HT-29 (cell line): ENCODE results near the gene PCDHB12. TPM values are rescaled to one million over a fixed set of nuclear protein-coding genes. Genes with fewer than 3 reads are reported as not detected.
"Not testable (repeated sequence)": the region's sequence is repeated elsewhere in the genome, so short reads cannot be mapped to it uniquely, and the experiment has no call there.

Experiments
- DNase-seq: peaks from one replicate; pipeline ENCODE4 v3.0.0-alpha.2; 2015; ENCODE audit warnings: low spot score
- total RNA-seq: library from RNA; depleted of rRNA; stranded (reverse); fragments of >200 nt; shearing (Covaris generic); gene quantifications from 2 replicates; pipeline ENCODE4 v1.2.3, GENCODE V29; 2014

Gene PCDHB12
- total RNA-seq, 1 experiment from 2014 or later: 0.13 TPM

DNA sequence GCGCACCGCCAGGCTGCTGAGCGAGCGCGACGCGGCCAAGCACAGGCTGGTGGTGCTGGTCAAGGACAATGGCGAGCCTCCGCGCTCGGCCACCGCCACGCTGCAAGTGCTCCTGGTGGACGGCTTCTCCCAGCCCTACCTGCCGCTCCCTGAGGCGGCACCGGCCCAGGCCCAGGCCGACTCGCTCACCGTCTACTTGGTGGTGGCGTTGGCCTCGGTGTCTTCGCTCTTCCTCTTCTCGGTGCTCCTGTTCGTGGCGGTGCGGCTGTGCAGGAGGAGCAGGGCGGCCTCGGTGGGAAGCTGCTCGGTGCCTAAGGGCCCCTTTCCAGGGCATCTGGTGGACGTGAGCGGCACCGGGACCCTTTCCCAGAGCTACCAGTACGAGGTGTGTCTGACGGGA lies 6.9 kb upstream of the PCDHB12 start:
- not testable (repeated sequence) for DNase-seq

DNA sequence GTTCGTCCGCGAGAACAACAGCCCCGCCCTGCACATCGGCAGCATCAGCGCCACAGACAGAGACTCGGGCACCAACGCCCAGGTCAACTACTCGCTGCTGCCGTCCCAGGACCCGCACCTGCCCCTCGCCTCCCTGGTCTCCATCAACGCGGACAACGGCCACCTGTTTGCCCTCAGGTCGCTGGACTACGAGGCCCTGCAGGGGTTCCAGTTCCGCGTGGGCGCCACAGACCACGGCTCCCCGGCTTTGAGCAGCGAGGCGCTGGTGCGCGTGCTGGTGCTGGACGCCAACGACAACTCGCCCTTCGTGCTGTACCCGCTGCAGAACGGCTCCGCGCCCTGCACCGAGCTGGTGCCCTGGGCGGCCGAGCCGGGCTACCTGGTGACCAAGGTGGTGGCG lies 1.8 kb downstream of the PCDHB12 start:
- not testable (repeated sequence) for DNase-seq

DNA sequence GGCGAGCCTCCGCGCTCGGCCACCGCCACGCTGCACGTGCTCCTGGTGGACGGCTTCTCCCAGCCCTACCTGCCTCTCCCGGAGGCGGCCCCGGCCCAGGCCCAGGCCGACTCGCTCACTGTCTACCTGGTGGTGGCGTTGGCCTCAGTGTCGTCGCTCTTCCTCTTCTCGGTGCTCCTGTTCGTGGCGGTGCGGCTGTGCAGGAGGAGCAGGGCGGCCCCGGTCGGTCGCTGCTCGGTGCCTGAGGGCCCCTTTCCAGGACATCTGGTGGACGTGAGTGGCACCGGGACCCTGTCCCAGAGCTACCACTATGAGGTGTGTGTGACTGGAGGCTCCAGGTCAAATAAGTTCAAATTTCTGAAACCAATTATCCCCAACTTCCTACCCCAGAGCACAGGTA lies 2.3 kb downstream of the PCDHB12 start:
- not testable (repeated sequence) for DNase-seq

DNA sequence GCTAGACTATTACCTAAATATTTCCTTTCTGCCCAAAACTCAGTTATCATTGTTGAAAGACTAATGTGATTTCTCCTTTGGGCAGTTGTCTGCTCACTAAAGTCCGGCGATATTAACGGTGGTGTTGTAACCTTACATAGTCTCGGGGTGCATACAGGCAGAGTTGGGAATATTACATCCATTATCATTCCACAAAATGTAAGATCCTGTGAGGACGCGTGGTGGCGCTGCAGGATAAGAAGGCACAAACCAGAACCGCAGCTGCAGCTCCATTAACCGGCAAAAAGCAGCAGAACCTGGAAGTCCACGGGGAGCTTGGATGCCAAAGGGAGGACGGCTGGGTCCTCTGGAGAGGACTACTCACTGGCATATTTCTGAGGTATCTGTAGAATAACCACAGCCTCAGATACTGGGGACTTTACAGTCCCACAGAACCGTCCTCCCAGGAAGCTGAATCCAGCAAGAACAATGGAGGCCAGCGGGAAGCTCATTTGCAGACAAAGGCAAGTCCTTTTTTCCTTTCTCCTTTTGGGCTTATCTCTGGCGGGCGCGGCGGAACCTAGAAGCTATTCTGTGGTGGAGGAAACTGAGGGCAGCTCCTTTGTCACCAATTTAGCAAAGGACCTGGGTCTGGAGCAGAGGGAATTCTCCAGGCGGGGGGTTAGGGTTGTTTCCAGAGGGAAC lies 5.3 kb downstream of the PCDHB12 start, which contains the start of gene PCDHB13:
PCDHB13 (plus strand) TSS at position 264 of the 684 bp plus-strand sequence; CDS start at position 469, 205 bp downstream.
- DNase-seq: not testable (repeated sequence)

DNA sequence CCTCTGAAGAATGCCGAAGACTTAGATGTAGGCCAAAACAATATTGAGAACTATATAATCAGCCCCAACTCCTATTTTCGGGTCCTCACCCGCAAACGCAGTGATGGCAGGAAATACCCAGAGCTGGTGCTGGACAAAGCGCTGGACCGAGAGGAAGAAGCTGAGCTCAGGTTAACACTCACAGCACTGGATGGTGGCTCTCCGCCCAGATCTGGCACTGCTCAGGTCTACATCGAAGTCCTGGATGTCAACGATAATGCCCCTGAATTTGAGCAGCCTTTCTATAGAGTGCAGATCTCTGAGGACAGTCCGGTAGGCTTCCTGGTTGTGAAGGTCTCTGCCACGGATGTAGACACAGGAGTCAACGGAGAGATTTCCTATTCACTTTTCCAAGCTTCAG lies 6.1 kb downstream of the PCDHB12 start:
- DNase-seq: not testable (repeated sequence)

DNA sequence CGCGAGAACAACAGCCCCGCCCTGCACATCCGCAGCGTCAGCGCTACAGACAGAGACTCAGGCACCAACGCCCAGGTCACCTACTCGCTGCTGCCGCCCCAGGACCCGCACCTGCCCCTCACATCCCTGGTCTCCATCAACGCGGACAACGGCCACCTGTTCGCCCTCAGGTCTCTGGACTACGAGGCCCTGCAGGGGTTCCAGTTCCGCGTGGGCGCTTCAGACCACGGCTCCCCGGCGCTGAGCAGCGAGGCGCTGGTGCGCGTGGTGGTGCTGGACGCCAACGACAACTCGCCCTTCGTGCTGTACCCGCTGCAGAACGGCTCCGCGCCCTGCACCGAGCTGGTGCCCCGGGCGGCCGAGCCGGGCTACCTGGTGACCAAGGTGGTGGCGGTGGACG lies 7.0 kb downstream of the PCDHB12 start:
- DNase-seq: not testable (repeated sequence)

DNA sequence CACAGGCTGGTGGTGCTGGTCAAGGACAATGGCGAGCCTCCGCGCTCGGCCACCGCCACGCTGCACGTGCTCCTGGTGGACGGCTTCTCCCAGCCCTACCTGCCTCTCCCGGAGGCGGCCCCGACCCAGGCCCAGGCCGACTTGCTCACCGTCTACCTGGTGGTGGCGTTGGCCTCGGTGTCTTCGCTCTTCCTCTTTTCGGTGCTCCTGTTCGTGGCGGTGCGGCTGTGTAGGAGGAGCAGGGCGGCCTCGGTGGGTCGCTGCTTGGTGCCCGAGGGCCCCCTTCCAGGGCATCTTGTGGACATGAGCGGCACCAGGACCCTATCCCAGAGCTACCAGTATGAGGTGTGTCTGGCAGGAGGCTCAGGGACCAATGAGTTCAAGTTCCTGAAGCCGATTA lies 7.5 kb downstream of the PCDHB12 start:
- DNase-seq: not testable (repeated sequence)

DNA sequence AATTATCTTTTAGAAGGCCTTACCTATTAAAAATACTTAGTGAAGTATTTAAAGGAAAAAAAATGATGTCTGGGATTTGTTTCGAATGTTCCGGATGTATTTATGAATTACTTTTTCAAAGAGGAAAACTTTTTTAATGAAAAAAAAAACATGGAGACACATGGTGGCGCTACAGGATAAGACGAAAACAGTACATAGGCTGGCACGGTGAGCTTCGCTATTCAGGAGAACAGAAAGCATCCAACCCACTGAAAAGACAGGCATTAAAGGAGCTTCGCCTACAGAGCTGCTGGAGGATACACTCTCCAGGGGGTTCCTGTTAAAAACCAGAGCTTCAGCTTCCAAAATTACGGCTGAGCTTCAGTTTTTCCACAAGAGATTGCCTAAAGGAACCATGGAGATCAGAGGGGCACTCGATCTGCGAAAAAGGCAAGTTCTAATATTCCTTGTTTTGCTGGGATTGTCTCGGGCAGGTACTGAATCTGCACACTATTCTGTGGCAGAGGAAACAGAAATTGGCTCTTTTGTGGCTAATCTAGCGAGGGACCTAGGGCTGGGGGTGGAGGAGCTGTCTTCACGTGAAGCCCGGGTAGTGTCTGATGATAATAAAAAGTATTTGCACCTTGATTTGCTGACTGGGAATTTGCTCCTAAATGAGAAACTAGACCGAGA lies 14.7 kb downstream of the PCDHB12 start, which contains the start of gene PCDHB14:
PCDHB14 (plus strand) TSS at position 232 of the 672 bp plus-strand sequence; CDS start at position 395, 163 bp downstream.
- DNase-seq: peak; percentile 52

DNA sequence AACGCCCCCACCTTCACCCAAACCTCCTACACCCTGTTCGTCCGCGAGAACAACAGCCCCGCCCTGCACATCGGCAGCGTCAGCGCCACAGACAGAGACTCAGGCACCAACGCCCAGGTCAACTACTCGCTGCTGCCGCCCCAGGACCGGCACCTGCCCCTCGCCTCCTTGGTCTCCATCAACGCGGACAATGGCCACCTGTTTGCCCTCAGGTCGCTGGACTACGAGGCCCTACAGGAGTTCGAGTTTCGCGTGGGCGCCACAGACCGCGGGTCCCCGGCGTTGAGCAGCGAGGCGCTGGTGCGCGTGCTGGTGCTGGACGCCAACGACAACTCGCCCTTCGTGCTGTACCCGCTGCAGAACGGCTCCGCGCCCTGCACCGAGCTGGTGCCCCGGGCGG lies 16.3 kb downstream of the PCDHB12 start:
- not testable (repeated sequence) for DNase-seq

DNA sequence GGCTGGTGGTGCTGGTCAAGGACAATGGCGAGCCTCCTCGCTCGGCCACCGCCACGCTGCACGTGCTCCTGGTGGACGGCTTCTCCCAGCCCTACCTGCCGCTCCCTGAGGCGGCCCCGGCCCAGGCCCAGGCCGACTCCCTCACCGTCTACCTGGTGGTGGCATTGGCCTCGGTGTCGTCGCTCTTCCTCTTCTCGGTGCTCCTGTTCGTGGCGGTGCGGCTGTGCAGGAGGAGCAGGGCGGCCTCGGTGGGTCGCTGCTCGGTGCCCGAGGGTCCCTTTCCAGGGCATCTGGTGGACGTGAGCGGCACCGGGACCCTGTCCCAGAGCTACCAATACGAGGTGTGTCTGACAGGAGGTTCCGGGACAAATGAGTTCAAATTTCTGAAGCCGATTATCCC lies 16.9 kb downstream of the PCDHB12 start:
- not testable (repeated sequence) for DNase-seq

DNA sequence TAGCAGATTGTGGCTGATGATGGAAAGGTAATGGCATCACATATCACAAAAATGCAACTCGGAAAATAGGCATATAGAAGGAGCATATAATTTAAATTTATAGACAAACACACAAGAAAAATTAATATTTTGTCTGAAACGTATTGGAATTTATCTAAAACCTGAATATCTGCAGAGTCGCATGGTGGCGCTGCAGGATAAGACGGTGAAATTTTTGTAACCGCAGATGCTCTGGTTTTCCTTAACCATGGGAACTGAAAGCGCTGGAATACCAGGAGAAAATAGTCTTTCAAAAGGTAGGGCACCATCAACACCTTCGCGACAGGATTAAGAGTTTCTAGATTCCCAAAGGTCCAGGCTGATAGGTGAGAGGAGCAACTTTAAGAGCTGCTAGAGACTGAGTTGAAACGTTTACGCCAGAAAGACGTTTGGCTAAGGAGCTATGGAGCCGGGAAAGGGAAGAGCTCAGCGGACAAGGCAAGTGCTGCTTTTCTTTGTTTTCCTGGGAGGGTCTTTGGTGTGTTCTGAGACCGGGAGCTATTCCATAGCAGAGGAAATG lies 25.7 kb downstream of the PCDHB12 start:
- no peak for DNase-seq

DNA sequence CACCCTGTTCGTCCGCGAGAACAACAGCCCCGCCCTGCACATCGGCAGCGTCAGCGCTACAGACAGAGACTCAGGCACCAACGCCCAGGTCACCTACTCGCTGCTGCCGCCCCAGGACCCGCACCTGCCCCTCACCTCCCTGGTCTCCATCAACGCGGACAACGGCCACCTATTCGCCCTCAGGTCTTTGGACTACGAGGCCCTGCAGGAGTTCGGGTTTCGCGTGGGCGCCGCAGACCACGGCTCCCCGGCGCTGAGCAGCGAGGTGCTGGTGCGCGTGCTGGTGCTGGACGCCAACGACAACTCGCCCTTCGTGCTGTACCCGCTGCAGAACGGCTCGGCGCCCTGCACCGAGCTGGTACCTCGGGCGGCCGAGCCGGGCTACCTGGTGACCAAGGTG lies 27.4 kb downstream of the PCDHB12 start:
- DNase-seq: not testable (repeated sequence)

DNA sequence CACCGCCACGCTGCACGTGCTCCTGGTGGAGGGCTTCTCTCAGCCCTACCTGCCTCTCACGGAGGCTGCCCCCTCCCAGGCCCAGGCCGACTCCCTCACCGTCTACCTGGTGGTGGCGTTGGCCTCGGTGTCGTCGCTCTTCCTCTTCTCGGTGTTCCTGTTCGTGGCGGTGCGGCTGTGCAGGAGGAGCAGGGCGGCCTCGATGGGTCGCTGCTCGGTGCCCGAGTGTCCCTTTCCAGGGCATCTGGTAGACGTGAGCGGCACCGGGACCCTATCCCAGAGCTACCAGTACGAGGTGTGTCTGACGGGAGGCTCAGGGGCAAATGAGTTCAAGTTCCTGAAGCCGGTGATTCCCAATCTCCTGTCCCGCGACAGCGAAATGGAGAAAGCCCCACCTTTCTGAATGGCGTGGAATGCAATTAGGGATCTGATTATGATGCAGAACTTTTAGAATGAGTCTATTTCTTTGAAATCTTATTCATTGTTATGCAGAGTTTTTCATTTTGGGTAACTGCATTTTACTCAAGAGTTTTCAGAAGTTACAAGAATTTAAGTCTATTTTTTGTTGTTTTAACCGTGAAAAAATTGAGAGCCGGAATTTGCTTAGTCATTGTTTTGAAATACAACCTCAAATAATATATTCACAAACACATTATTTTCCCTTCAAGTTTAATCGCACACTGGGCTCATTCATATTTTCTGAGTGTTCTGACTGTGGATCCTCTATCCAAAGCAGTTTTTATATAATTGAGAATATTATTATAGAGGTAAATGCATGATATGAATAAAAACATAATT lies 28.2 kb downstream of the PCDHB12 start:
- no peak for DNase-seq

DNA sequence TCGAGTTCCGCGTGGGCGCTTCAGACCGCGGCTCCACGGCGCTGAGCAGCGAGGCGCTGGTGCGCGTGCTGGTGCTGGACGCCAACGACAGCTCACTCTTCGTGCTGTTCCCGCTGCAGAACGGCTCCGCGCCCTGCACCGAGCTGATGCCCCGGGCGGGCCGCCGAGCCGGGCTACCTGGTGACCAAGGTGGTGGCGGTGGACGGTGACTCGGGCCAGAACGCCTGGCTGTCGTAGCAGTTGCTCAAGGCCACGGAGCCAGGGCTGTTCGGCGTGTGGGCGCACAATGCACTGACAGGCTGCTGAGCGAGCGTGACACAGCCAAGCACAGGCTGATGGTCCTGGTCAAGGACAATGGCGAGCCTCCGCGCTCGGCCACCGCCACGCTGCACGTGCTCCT lies 33.0 kb downstream of the PCDHB12 start:
- no peak for DNase-seq

DNA sequence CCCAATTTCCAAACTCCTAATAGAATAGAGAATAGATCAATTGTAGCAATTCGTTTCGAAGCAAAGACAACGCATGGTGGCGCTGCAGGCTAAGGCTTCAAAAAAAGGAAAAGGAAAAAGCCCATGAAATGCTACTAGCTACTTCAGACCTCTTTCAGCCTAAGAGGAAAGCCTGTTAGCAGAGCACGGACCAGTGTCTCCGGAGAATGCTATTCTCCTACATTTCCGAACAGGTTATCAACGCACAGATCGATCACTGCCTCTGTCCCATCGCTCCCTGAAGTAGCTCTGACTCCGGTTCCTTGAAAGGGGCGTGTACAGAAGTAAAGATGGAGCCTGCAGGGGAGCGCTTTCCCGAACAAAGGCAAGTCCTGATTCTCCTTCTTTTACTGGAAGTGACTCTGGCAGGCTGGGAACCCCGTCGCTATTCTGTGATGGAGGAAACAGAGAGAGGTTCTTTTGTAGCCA lies 36.8 kb downstream of the PCDHB12 start, which contains the start of gene PCDHB15:
PCDHB15 (plus strand) TSS at position 146 of the 468 bp plus-strand sequence; CDS start at position 330, 184 bp downstream.
- DNase-seq: no peak

DNA sequence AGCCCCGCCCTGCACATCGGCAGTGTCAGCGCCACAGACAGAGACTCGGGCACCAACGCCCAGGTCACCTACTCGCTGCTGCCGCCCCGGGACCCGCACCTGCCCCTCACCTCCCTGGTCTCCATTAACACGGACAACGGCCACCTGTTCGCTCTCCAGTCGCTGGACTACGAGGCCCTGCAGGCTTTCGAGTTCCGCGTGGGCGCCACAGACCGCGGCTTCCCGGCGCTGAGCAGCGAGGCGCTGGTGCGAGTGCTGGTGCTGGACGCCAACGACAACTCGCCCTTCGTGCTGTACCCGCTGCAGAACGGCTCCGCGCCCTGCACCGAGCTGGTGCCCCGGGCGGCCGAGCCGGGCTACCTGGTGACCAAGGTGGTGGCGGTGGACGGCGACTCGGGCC lies 38.5 kb downstream of the PCDHB12 start:
- not testable (repeated sequence) for DNase-seq

DNA sequence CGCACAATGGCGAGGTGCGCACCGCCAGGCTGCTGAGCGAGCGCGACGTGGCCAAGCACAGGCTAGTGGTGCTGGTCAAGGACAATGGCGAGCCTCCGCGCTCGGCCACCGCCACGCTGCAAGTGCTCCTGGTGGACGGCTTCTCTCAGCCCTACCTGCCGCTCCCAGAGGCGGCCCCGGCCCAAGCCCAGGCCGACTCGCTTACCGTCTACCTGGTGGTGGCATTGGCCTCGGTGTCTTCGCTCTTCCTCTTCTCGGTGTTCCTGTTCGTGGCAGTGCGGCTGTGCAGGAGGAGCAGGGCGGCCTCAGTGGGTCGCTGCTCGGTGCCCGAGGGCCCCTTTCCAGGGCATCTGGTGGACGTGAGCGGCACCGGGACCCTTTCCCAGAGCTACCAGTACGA lies 38.9 kb downstream of the PCDHB12 start:
- DNase-seq: not testable (repeated sequence)

DNA sequence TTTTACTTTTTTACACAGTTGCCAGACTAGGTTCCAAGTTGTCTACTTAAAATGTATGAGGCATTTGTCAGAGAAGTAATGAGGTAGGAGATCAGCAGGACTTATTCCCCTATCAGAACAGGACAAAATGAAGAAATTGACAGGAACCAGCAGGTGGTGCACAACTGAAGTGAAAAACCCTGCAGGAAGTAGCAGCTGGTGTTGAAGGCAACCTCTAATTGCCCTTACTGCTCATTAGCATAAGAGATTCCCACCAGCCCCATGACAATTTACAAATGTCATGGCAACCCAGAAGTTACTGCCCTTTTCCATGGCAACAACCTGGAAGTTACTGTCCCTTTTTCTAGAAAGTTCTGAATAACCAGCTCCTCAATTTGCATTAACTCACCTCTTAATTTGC lies 42.1 kb downstream of the PCDHB12 start:
- DNase-seq: no peak

DNA sequence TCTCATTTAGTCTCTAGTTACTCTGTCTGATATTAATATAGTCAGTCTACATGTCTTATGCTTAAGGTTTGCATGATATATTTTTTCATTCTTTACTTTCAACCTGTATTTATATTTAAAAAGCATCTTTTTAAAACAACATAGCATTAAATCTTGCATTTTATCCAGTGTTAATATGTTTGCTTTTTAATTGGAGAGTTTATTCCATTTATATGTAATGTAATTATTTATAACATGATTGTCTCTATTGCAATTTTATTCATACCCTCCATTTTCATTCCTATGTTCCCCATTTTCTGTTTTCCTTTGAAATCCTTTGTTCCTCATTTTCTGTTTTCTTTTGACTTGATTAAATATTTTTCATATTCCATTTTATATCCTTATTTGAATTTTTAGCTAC lies 49.9 kb downstream of the PCDHB12 start:
- DNase-seq: no peak

DNA sequence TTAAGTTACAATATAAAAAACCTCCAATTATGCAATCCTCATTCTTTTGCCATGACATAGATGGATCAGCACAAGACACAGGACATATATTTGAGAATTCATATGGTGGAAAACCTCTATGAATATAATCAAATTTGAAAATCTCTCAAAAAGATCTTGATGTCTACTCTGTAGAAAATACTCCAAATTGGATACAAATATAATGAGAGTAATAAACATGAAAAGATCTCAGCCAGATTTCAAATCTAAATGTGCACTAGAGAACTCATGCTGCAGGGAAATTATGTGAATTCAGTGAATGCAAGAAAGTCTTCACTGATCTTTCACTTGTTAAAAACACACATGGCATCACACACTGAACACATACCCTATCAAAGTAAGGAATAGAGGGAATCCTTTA lies 50.4 kb downstream of the PCDHB12 start:
- no peak for DNase-seq

DNA sequence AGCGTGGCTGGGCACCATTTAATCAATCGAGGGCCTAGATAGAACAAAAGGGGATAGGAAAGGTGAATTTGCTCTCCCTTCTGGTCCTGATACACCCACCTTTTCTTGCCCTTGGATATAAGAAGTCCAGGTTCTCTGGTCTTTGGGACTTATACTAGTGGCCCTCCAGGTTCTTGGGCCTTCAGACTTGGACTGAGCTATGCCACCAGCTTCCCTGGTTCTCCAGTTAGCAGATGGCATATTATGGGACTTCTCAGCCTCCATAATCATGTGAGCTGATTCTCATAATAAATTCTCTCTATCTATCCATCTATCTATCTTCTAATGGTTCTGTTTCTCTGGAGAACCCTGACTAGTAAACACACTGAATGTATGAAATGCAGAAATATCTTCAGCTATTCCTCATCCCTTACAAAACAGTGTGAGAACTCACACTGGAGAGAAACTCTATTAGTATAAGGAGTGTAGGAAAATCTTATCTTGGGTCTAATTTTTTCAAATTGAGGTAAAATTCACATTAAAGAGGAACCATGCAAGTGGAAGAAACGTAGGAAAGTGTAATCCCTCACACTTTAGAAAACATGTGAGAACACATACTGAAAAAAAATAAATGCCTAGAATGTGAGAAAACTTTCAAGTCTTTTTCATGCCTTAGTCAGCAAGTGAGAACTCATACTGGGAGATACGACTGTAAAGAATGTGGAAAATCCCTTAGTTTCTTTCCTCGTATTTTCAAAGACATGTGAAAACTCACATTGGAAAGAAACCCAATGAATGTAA lies 52.1 kb downstream of the PCDHB12 start:
- no peak for DNase-seq
